ENCODE measurements around the gene EDC3. TPM values are rescaled to one million over a fixed set of nuclear protein-coding genes. Genes with fewer than 3 reads are reported as not detected.

The EDC3 gene
- total RNA-seq, 4 donors from 2014 or later: 12.7 to 22.7 (median 15.2) TPM

DNA sequence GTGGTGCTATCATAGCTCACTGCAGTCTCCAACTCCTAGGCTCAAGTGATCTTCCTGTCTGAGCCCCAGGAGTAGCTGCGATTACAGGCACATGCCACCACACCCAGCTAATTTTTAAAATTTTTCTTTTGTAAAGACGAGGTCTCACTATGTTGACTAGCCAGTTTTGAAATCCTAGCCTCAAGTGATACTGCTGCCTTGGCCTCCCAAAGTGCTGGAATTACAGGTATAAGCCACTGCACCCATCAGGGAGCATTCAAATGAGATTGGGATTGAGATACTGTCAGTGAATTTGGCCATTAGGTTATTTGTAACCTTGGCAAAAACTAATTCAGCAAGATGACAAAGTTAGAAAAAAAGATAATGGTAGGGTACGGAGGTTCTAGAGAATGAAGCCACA lies 21.7 kb downstream of the EDC3 start:
- DNase-seq (ENCODE audit: low spot score) (no peak), ATAC-seq (ENCODE audit: low FRiP score) (no peak)
- TF ChIP-seq, protein P1, sequence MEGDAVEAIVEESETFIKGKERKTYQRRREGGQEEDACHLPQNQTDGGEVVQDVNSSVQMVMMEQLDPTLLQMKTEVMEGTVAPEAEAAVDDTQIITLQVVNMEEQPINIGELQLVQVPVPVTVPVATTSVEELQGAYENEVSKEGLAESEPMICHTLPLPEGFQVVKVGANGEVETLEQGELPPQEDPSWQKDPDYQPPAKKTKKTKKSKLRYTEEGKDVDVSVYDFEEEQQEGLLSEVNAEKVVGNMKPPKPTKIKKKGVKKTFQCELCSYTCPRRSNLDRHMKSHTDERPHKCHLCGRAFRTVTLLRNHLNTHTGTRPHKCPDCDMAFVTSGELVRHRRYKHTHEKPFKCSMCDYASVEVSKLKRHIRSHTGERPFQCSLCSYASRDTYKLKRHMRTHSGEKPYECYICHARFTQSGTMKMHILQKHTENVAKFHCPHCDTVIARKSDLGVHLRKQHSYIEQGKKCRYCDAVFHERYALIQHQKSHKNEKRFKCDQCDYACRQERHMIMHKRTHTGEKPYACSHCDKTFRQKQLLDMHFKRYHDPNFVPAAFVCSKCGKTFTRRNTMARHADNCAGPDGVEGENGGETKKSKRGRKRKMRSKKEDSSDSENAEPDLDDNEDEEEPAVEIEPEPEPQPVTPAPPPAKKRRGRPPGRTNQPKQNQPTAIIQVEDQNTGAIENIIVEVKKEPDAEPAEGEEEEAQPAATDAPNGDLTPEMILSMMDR (IDR thresholded peaks at IDR 0.05): no peak

DNA sequence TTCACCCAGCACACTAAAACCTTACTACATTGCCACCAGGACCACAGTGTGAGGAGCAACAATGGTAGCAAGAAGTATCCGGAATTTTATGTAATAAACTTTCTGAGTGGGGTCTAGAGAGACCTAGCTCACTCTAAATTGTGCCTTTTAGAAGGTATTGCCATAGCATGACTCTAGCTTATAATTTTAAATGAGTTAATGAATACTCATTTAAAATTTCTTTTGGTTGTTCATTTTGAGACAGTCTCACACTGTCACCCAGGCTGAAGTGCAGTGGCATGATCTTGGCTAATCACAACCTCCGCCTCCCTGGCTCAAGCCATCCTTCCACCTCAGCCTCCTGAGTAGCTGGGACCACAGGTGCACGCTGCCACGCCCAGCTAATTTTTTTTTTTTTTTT lies 26.2 kb downstream of the EDC3 start:
- TF ChIP-seq, protein P1 (IDR thresholded peaks at IDR 0.05): no peak
- DNase-seq (ENCODE audit: low spot score) (no peak), ATAC-seq (ENCODE audit: low FRiP score) (no peak)

DNA sequence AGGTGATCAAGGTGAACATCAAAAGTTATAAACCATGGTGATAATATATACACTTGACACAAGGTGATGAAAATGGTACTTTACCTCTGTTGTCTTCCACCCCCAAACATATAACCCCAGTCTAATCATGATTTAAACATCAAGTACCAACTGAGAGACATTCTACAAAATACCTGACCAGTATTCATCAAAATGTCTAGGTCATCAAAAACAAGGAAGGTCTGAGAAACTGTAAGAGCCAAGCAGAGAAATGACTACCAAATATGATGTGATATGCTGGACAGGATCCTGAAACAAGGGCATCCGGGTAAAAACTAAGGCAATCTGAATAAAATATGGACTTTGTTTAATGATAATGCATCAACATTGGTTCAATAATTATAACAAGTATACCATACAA lies 27.8 kb downstream of the EDC3 start:
- TF ChIP-seq, protein P1 (IDR thresholded peaks at IDR 0.05): no peak
- ATAC-seq (ENCODE audit: low FRiP score) (no peak), DNase-seq (ENCODE audit: low spot score) (no peak)

DNA sequence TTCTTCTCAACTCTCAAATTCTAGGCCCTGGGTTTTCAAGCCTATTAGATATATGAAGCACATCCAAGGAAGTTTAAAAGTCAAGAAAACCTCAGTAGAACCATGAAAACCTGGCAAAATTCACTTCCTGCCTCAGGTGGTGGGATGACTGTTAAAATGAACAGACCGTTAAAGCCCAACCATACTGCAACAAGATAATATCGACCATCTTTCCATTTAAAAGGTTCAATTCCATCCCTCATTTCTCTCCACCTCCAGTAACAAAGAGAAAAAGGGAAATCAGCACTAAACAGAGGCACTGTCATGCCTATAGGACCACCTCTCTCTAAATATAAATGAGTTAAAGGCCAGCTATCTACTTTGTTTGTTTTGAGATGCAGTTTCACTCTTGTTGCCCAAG lies 31.2 kb downstream of the EDC3 start:
- TF ChIP-seq, protein P1 (IDR thresholded peaks at IDR 0.05): no peak
- ATAC-seq (ENCODE audit: low FRiP score) (no peak), DNase-seq (ENCODE audit: low spot score) (no peak)

DNA sequence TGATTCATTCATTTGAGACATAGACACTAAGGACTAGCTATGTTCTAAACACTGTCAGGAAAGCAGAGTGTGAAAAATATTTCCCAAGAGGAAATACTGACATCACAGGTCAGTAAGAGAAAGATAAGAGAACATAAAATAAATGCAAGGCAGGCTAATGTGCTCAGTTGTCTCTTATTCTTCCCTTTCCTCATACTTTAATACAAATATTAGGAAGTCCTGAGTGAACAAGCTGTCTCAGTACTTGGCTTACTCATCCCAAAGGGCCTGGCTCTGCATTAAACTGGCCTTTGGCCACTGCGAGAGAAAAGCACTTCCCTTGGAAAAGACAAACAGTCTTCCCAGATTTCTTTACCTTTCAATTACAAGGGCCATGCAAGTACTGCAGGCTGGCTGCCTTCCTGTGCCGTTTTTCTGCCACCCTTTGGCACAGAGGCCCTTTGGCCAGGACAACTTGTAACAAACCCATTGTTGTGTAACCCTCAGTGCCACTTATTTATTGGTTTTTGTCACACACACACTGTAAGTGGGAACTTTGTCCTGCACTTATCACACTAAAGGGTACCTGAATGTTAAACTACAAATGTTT lies 31.7 kb downstream of the EDC3 start:
- ATAC-seq (ENCODE audit: low FRiP score): peak; percentile 81

DNA sequence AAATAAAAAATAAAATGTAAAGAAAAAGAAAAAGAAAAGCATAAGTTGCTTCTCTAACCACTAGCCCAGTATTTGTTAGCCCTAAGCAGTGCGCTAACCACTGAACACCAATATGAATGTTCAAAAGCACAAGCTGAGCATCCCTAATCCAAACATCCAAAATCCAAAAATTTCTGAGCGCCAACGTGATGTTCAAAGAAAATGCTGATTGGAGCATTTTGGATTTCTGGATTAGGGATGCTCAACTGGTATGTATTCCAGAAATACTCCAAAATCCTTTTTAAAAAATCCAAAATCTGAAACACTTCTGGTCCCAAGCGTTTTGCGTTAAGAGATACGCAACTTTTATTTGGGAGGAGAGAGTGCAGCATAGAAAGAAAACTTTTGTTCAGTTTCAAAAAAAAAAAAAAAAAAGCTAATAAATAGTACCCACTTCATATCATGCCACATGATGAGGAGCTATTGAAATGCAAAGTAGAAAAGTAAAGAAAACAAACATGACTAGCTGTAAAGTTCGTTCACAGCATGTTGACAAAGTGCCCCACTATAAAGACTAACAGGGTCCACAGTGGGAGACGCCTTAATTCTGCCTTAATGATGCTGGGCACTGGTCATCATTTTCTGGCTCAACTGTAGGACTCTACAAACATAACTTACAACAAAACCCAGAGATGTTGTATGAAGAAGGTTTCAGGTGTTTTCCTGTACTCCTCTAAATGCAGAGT lies 32.4 kb downstream of the EDC3 start:
- TF ChIP-seq, protein P1 (IDR thresholded peaks at IDR 0.05): no peak
- no peak for DNase-seq (ENCODE audit: low spot score)
- no peak for ATAC-seq (ENCODE audit: low FRiP score)

More for the DNA sequence above, 31.7 kb downstream of the EDC3 start:
- DNase-seq (ENCODE audit: low spot score): no peak
- TF ChIP-seq, protein P1 (IDR thresholded peaks at IDR 0.05): no peak
